Gastrocnemius medialis (tissue), 4 donors: ENCODE results near the gene ASB10. TPM values are rescaled to one million over a fixed set of nuclear protein-coding genes. Genes with fewer than 3 reads are reported as not detected.

Experiments
- ATAC-seq, 2 donors: fragments of 150-250 bp; one replicate each; pipeline ENCODE4 v1.9.1; 2016
- DNase-seq, 2 donors: peaks; one replicate each; pipeline ENCODE4 v3.0.0-alpha.2; 2019
- H3K27ac ChIP-seq, 4 donors: fragments of 200-600 bp; sonication (generic); 1 replicate in 1 of 4; 2 replicates in 3 of 4; pipeline ENCODE4 v1.5.1; 2016 to 2018; ENCODE audit warnings: mild to moderate bottlenecking in 2 of 4, moderate library complexity in 1 of 4
- H3K27me3 ChIP-seq, 3 donors: fragments of 200-600 bp; sonication (generic) in 2 of 3; 1 replicate in 1 of 3; 2 replicates in 2 of 3; pipeline versions ENCODE4 v1.5.1 to v1.6.0; 2016 to 2019; ENCODE audit warnings: mild to moderate bottlenecking in 1 of 3, moderate library complexity in 1 of 3
- H3K36me3 ChIP-seq, 2 donors: fragments of 200-600 bp; sonication (generic) in 1 of 2; one replicate each; pipeline ENCODE4 v1.5.1; 2017 to 2018
- H3K4me1 ChIP-seq, 2 donors: fragments of 200-600 bp; sonication (generic) in 1 of 2; one replicate each; pipeline ENCODE4 v1.5.1; 2016 to 2017; ENCODE audit warnings: mild to moderate bottlenecking in 2 of 2
- H3K4me3 ChIP-seq, 4 donors: fragments of 200-600 bp; sonication (generic) in 3 of 4; 1 replicate in 1 of 4; 2 replicates in 3 of 4; pipeline ENCODE4 v1.5.1; 2016 to 2019; ENCODE audit warnings: mild to moderate bottlenecking in 2 of 4
- H3K9me3 ChIP-seq, 3 donors: fragments of 200-600 bp; sonication (generic) in 2 of 3; 1 replicate in 1 of 3; 2 replicates in 2 of 3; pipeline ENCODE4 v1.5.1; 2016 to 2019
- CTCF ChIP-seq, 5 experiments: fragments of 450-650 bp in 3 of 5; fragments of 200-600 bp in 2 of 5; sonication (generic) in 2 of 5; IDR thresholded peaks in 4 of 5; conservative IDR thresholded peaks in 1 of 5; 1 replicate in 4 of 5; 2 replicates in 1 of 5; pipeline ENCODE4 v1.5.1; 2016 to 2019; ENCODE audit warnings: antibody characterized with exemption in 5 of 5, mild to moderate bottlenecking in 3 of 5, moderate library complexity in 3 of 5
- POLR2A ChIP-seq, 2 donors: fragments of 450-650 bp; IDR thresholded peaks; one replicate each; pipeline ENCODE4 v1.6.1; 2017; ENCODE audit warnings: antibody characterized with exemption in 2 of 2, mild to moderate bottlenecking in 2 of 2, moderate library complexity in 2 of 2
- in situ Hi-C, 4 donors: fragments of 200-750 bp; cut with MboI; loops; one replicate each; pipeline versions ENCODE4 v1.15.0 to v1.8.0; 2017; ENCODE audit warnings: low sequenced_read_pairs in 4 of 4
- intact Hi-C: fragments of 100-400 bp; cut with DNase I; formaldehyde crosslinking; loops from one replicate; pipeline ENCODE4 v1.15.1; 2023; ENCODE audit warnings: low total_unique reads
- total RNA-seq, 4 donors: library from RNA; depleted of rRNA; stranded (reverse); fragments of >200 nt; gene quantifications; one replicate each; pipeline versions ENCODE4 v1.1.0 to v1.2.3, GENCODE V29; 2016

The ASB10 gene
- total RNA-seq, 4 donors from 2014 or later: 17.1 to 24.8 (median 21.6) TPM

GRCh38 chr7:151207804-151208203 lies 20.8 kb upstream of the ASB10 start:
- ATAC-seq: peak in 1 of 2 donors; percentile 25
- DNase-seq: no peak
- H3K9me3 ChIP-seq: no peaks in the 10 kb centered on the region
- intact Hi-C loops: no loop called here
- no peak overlapping the region for H3K4me3 ChIP-seq
- in situ Hi-C loops: no loop called here
- TF ChIP-seq POLR2A (IDR thresholded peaks at IDR 0.05) (no peak), CTCF (IDR thresholded peaks at IDR 0.05 in 4 of 5, conservative IDR thresholded peaks at IDR 0.05 in 1 of 5) (no peak)
- H3K36me3 ChIP-seq: peaks cover 0 to 11% of the 10 kb centered on the region in 2 donors
- H3K27ac ChIP-seq: no peak overlapping the region
- H3K27me3 ChIP-seq: peaks cover 7 to 24% (median 17%) of the 10 kb centered on the region in 3 donors
- H3K4me1 ChIP-seq: no peaks in the 10 kb centered on the region

GRCh38 chr7:151207315-151207714 lies 20.3 kb upstream of the ASB10 start:
- no peak for TF ChIP-seq POLR2A (IDR thresholded peaks at IDR 0.05)
- TF ChIP-seq CTCF (IDR thresholded peaks at IDR 0.05 in 4 of 5, conservative IDR thresholded peaks at IDR 0.05 in 1 of 5): no peak
- in situ Hi-C loops (no loop called here), intact Hi-C loops (no loop called here)
- Histone ChIP-seq H3K27ac (no peak overlapping the region), H3K27me3 (peaks cover 7 to 25% (median 17%) of the 10 kb centered on the region in 3 donors), H3K4me1 (no peaks in the 10 kb centered on the region), H3K9me3 (no peaks in the 10 kb centered on the region), H3K36me3 (peaks cover 0 to 7% of the 10 kb centered on the region in 2 donors), H3K4me3 (no peak overlapping the region)
- ATAC-seq (no peak), DNase-seq (no peak)

- H3K9me3 ChIP-seq: no peaks in the 10 kb centered on the region
- H3K4me3 ChIP-seq: no peak overlapping the region
- intact Hi-C loops (no loop called here), in situ Hi-C loops (no loop called here)
- DNase-seq: no peak
- H3K27ac ChIP-seq: no peak overlapping the region
- H3K4me1 ChIP-seq: no peaks in the 10 kb centered on the region
- H3K36me3 ChIP-seq: peaks cover 0 to 4% of the 10 kb centered on the region in 2 donors
- no peak for ATAC-seq
- peaks cover 7 to 26% (median 17%) of the 10 kb centered on the region in 3 donors for H3K27me3 ChIP-seq
- TF ChIP-seq CTCF (IDR thresholded peaks at IDR 0.05 in 4 of 5, conservative IDR thresholded peaks at IDR 0.05 in 1 of 5): no peak
- TF ChIP-seq POLR2A (IDR thresholded peaks at IDR 0.05): no peak
Measured at GRCh38 chr7:151206914-151207313, 19.9 kb upstream of the ASB10 start.

- TF ChIP-seq CTCF (IDR thresholded peaks at IDR 0.05 in 4 of 5, conservative IDR thresholded peaks at IDR 0.05 in 1 of 5) (no peak), POLR2A (IDR thresholded peaks at IDR 0.05) (no peak)
- in situ Hi-C loops: no loop called here
- Histone ChIP-seq H3K27me3 (peaks cover 7 to 34% (median 17%) of the 10 kb centered on the region in 3 donors), H3K9me3 (no peaks in the 10 kb centered on the region), H3K4me3 (no peak overlapping the region), H3K4me1 (no peaks in the 10 kb centered on the region), H3K36me3 (no peaks in the 10 kb centered on the region), H3K27ac (no peak overlapping the region)
- ATAC-seq (no peak), DNase-seq (no peak)
- intact Hi-C loops: no loop called here
Measured at GRCh38 chr7:151205730-151206129, 18.7 kb upstream of the ASB10 start.
